GM23338 (cell line): ENCODE measurements around the gene NDUFV1. TPM values are rescaled to one million over a fixed set of nuclear protein-coding genes. Genes with fewer than 3 reads are reported as not detected.

ENCODE experiments used
- ATAC-seq: fragments of 200-7000 bp; cut with Tn5 transposase; 3 replicates; pipeline ENCODE4 v1.9.1; 2020
- DNase-seq: peaks from one replicate; pipeline ENCODE4 v3.0.0-alpha.2; 2015; ENCODE audit warnings: low spot score
- H2AFZ ChIP-seq: fragments of 200-600 bp; sonication (generic); 2 replicates; pipeline ENCODE4 v1.8.0; 2016; ENCODE audit warnings: antibody characterized with exemption, mild to moderate bottlenecking, moderate library complexity
- H3F3A ChIP-seq: fragments of 200-600 bp; sonication (generic); replicated peaks from 2 replicates; pipeline ENCODE4 v1.8.0; 2017; ENCODE audit warnings: antibody characterized with exemption, mixed run types, low read depth
- H3K27ac ChIP-seq: fragments of 200-600 bp; sonication (generic); 2 replicates; pipeline ENCODE4 v1.6.1; 2016; ENCODE audit warnings: low read depth
- H3K27me3 ChIP-seq: fragments of 200-600 bp; sonication (generic); 2 replicates; pipeline ENCODE4 v1.8.0; 2016; ENCODE audit warnings: mild to moderate bottlenecking, mixed run types, moderate library complexity; ENCODE audit not compliant: insufficient read depth
- H3K36me3 ChIP-seq: fragments of 200-600 bp; sonication (generic); 2 replicates; pipeline ENCODE4 v1.8.0; 2016; ENCODE audit warnings: mild to moderate bottlenecking; ENCODE audit not compliant: insufficient read depth
- H3K4me1 ChIP-seq: fragments of 200-600 bp; sonication (generic); 2 replicates; pipeline ENCODE4 v1.8.0; 2016; ENCODE audit warnings: mild to moderate bottlenecking, moderate library complexity; ENCODE audit not compliant: insufficient read depth
- H3K4me2 ChIP-seq: fragments of 200-600 bp; sonication (generic); 2 replicates; pipeline ENCODE4 v1.7.1; 2017; ENCODE audit warnings: mixed run types
- H3K4me3 ChIP-seq: fragments of 200-600 bp; sonication (generic); 2 replicates; pipeline ENCODE4 v1.6.1; 2016; ENCODE audit warnings: mixed run types
- H3K79me2 ChIP-seq: fragments of 200-600 bp; sonication (generic); replicated peaks from 2 replicates; pipeline ENCODE4 v1.8.0; 2017; ENCODE audit warnings: mild to moderate bottlenecking; ENCODE audit not compliant: insufficient read depth
- H3K9me2 ChIP-seq: fragments of 200-600 bp; sonication (generic); 2 replicates; pipeline ENCODE4 v1.8.0; 2017; ENCODE audit not compliant: insufficient read depth
- H4K20me1 ChIP-seq: fragments of 200-600 bp; sonication (generic); replicated peaks from 2 replicates; pipeline ENCODE4 v1.8.0; 2017; ENCODE audit warnings: mild to moderate bottlenecking; ENCODE audit not compliant: insufficient read depth
- H3K27ac Mint-ChIP-seq: 2 replicates; pipeline ENCODE4 v1.8.0; 2020; ENCODE audit warnings: inconsistent platforms, mild to moderate bottlenecking, moderate library complexity, mixed read lengths
- H3K27me3 Mint-ChIP-seq: 3 replicates; pipeline ENCODE4 v1.8.0; 2022; ENCODE audit warnings: low read depth, mild to moderate bottlenecking, moderate library complexity, mixed read lengths, inconsistent platforms; ENCODE audit not compliant: insufficient read depth, poor library complexity
- H3K36me3 Mint-ChIP-seq: 3 replicates; pipeline ENCODE4 v1.8.0; 2021; ENCODE audit warnings: low read depth, mild to moderate bottlenecking, inconsistent platforms, moderate library complexity, mixed read lengths
- H3K4me1 Mint-ChIP-seq: 3 replicates; pipeline ENCODE4 v1.8.0; 2020; ENCODE audit warnings: mild to moderate bottlenecking, inconsistent platforms, mixed read lengths
- H3K4me3 Mint-ChIP-seq: 3 replicates; pipeline ENCODE4 v1.8.0; 2021; ENCODE audit warnings: moderate library complexity, mild to moderate bottlenecking, inconsistent platforms, mixed read lengths
- H3K9me3 Mint-ChIP-seq: 3 replicates; pipeline ENCODE4 v1.8.0; 2020; ENCODE audit warnings: moderate library complexity, mild to moderate bottlenecking, inconsistent platforms, mixed read lengths
- NANOG ChIP-seq: IDR thresholded peaks from 2 replicates; pipeline ENCODE4 v1.6.1; 2016; ENCODE audit warnings: antibody characterized with exemption, borderline replicate concordance
- ZNF114 ChIP-seq: fragments of 250-450 bp; sonication (Bioruptor Pico); IDR thresholded peaks from 2 replicates; pipeline ENCODE4 v1.5.0; 2020; ENCODE audit warnings: mild to moderate bottlenecking, moderate library complexity
- polyA plus RNA-seq: library from polyadenylated mRNA; unstranded; fragments of >200 nt; fragmentation: Nextera tagmentation; extraction: Ambion mirVana; gene quantifications from 2 replicates; pipeline ENCODE4 v1.2.1, GENCODE V29; 2016
- total RNA-seq: library from RNA; depleted of rRNA; stranded (reverse); fragments of >200 nt; shearing (Covaris generic); gene quantifications from 2 replicates; pipeline ENCODE4 v1.2.3, GENCODE V29; 2014
- TF ChIP-seq, protein P1 (sequence below), 2 experiments: fragments of 200-600 bp in 1 of 2; sonication (generic) in 1 of 2; conservative IDR thresholded peaks; 2 replicates each; pipeline versions ENCODE4 v1.5.1 to v1.6.1; 2016 to 2017; ENCODE audit warnings: antibody characterized with exemption in 2 of 2, low read depth in 2 of 2, mild to moderate bottlenecking in 2 of 2, moderate library complexity in 1 of 2
- TF ChIP-seq, protein P2 (sequence below): fragments of 250-450 bp; sonication (Bioruptor Pico); IDR thresholded peaks from 2 replicates; pipeline ENCODE4 v1.5.0; 2020; ENCODE audit warnings: mild to moderate bottlenecking, moderate library complexity
- TF ChIP-seq, protein P3 (sequence below): IDR thresholded peaks from one replicate; pipeline ENCODE4 v1.6.1; 2018; ENCODE audit warnings: antibody characterized with exemption; ENCODE audit not compliant: unreplicated experiment

NDUFV1 gene
- total and polyA plus RNA-seq, 2 experiments from 2014 or later, result 104 to 241 TPM

DNA sequence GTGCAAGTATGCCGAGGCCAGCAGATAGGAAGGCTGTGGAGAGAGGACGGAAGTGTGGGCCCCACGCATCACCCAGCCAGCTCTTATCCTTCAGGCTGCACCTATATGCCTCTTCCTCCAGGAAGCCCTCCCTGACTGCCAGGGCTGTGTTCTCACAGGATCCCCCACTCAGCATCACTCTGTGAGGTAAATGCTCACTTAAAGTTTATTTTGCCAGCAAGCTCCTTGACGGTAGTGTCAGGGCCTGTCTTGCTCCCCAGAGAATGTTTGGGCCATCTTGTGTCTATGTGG is 28.4 kb downstream of the NDUFV1 start:
- Histone ChIP-seq H3K27me3 (peaks cover under 1% of the 10 kb centered on the region), H3F3A (peaks cover 5% of the 10 kb centered on the region; the same call in 1 of the 2 replicates), H4K20me1 (no peaks in the 10 kb centered on the region), H3K36me3 (no peaks in the 10 kb centered on the region), H3K4me2 (no peak overlapping the region), H3K79me2 (no peaks in the 10 kb centered on the region), H3K9me2 (no peaks in the 10 kb centered on the region), H3K27ac (no peak overlapping the region), H3K4me3 (no peak overlapping the region), H3K4me1 (peaks cover 10% of the 10 kb centered on the region; the same call in 1 of the 2 replicates), H2AFZ (no peak overlapping the region)
- no peak for ATAC-seq
- TF ChIP-seq, protein P1, sequence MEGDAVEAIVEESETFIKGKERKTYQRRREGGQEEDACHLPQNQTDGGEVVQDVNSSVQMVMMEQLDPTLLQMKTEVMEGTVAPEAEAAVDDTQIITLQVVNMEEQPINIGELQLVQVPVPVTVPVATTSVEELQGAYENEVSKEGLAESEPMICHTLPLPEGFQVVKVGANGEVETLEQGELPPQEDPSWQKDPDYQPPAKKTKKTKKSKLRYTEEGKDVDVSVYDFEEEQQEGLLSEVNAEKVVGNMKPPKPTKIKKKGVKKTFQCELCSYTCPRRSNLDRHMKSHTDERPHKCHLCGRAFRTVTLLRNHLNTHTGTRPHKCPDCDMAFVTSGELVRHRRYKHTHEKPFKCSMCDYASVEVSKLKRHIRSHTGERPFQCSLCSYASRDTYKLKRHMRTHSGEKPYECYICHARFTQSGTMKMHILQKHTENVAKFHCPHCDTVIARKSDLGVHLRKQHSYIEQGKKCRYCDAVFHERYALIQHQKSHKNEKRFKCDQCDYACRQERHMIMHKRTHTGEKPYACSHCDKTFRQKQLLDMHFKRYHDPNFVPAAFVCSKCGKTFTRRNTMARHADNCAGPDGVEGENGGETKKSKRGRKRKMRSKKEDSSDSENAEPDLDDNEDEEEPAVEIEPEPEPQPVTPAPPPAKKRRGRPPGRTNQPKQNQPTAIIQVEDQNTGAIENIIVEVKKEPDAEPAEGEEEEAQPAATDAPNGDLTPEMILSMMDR (conservative IDR thresholded peaks at IDR 0.05; ENCODE audit: low read depth in 2 of 2), result no peak
- TF ChIP-seq, protein P2, sequence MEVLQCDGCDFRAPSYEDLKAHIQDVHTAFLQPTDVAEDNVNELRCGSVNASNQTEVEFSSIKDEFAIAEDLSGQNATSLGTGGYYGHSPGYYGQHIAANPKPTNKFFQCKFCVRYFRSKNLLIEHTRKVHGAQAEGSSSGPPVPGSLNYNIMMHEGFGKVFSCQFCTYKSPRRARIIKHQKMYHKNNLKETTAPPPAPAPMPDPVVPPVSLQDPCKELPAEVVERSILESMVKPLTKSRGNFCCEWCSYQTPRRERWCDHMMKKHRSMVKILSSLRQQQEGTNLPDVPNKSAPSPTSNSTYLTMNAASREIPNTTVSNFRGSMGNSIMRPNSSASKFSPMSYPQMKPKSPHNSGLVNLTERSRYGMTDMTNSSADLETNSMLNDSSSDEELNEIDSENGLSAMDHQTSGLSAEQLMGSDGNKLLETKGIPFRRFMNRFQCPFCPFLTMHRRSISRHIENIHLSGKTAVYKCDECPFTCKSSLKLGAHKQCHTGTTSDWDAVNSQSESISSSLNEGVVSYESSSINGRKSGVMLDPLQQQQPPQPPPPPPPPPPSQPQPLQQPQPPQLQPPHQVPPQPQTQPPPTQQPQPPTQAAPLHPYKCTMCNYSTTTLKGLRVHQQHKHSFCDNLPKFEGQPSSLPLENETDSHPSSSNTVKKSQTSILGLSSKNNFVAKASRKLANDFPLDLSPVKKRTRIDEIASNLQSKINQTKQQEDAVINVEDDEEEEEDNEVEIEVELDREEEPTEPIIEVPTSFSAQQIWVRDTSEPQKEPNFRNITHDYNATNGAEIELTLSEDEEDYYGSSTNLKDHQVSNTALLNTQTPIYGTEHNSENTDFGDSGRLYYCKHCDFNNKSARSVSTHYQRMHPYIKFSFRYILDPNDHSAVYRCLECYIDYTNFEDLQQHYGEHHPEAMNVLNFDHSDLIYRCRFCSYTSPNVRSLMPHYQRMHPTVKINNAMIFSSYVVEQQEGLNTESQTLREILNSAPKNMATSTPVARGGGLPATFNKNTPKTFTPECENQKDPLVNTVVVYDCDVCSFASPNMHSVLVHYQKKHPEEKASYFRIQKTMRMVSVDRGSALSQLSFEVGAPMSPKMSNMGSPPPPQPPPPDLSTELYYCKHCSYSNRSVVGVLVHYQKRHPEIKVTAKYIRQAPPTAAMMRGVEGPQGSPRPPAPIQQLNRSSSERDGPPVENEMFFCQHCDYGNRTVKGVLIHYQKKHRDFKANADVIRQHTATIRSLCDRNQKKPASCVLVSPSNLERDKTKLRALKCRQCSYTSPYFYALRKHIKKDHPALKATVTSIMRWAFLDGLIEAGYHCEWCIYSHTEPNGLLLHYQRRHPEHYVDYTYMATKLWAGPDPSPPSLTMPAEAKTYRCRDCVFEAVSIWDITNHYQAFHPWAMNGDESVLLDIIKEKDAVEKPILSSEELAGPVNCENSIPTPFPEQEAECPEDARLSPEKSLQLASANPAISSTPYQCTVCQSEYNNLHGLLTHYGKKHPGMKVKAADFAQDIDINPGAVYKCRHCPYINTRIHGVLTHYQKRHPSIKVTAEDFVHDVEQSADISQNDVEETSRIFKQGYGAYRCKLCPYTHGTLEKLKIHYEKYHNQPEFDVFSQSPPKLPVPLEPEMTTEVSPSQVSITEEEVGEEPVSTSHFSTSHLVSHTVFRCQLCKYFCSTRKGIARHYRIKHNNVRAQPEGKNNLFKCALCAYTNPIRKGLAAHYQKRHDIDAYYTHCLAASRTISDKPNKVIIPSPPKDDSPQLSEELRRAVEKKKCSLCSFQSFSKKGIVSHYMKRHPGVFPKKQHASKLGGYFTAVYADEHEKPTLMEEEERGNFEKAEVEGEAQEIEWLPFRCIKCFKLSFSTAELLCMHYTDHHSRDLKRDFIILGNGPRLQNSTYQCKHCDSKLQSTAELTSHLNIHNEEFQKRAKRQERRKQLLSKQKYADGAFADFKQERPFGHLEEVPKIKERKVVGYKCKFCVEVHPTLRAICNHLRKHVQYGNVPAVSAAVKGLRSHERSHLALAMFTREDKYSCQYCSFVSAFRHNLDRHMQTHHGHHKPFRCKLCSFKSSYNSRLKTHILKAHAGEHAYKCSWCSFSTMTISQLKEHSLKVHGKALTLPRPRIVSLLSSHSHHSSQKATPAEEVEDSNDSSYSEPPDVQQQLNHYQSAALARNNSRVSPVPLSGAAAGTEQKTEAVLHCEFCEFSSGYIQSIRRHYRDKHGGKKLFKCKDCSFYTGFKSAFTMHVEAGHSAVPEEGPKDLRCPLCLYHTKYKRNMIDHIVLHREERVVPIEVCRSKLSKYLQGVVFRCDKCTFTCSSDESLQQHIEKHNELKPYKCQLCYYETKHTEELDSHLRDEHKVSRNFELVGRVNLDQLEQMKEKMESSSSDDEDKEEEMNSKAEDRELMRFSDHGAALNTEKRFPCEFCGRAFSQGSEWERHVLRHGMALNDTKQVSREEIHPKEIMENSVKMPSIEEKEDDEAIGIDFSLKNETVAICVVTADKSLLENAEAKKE (CRISPR knock-in tag), result no peak
- no peak for TF ChIP-seq NANOG
- no peak for TF ChIP-seq ZNF114 (CRISPR knock-in tag)
- TF ChIP-seq, protein P3, sequence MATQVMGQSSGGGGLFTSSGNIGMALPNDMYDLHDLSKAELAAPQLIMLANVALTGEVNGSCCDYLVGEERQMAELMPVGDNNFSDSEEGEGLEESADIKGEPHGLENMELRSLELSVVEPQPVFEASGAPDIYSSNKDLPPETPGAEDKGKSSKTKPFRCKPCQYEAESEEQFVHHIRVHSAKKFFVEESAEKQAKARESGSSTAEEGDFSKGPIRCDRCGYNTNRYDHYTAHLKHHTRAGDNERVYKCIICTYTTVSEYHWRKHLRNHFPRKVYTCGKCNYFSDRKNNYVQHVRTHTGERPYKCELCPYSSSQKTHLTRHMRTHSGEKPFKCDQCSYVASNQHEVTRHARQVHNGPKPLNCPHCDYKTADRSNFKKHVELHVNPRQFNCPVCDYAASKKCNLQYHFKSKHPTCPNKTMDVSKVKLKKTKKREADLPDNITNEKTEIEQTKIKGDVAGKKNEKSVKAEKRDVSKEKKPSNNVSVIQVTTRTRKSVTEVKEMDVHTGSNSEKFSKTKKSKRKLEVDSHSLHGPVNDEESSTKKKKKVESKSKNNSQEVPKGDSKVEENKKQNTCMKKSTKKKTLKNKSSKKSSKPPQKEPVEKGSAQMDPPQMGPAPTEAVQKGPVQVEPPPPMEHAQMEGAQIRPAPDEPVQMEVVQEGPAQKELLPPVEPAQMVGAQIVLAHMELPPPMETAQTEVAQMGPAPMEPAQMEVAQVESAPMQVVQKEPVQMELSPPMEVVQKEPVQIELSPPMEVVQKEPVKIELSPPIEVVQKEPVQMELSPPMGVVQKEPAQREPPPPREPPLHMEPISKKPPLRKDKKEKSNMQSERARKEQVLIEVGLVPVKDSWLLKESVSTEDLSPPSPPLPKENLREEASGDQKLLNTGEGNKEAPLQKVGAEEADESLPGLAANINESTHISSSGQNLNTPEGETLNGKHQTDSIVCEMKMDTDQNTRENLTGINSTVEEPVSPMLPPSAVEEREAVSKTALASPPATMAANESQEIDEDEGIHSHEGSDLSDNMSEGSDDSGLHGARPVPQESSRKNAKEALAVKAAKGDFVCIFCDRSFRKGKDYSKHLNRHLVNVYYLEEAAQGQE, result no peak
- Mint-ChIP-seq H3K4me1 (peaks cover 16% of the 10 kb centered on the region; the same call in 2 of the 3 replicates), H3K27me3 (peaks cover 28% of the 10 kb centered on the region), H3K4me3 (no peak overlapping the region), H3K9me3 (no peaks in the 10 kb centered on the region; the same call in 2 of the 3 replicates), H3K36me3 (no peaks in the 10 kb centered on the region; the same call in 2 of the 3 replicates), H3K27ac (no peak overlapping the region)
- no peak for DNase-seq
